K562 (cell line): ENCODE results near the gene RYR1. TPM values are rescaled to one million over a fixed set of nuclear protein-coding genes. Genes with fewer than 3 reads are reported as not detected.

ENCODE experiments used
- ATAC-seq: fragments of 200-7000 bp; cut with Tn5 transposase; 3 replicates; pipeline ENCODE4 v1.9.1; 2020; ENCODE audit warnings: moderate library complexity
- BruUV-seq: library from RNA; stranded (reverse); fragments of 400-500 nt; replicated peaks from 2 replicates; lab custom pipeline; 2021; lab: Mats Ljungman, UMichigan
- CTCF ChIA-PET: fragments of 300-600 bp; formaldehyde crosslinking; extraction: SDS; loops from one replicate; lab custom pipeline; 2021; ENCODE audit warnings: low intra/inter-chr PET ratio; lab: Yijun Ruan, JAX
- POLR2A ChIA-PET: fragments of 300-600, 350-650 bp; sonication (Branson Sonifier 250); formaldehyde crosslinking; extraction: SDS; loops from one replicate; lab custom pipeline; 2021; ENCODE audit warnings: antibody characterized with exemption, inconsistent platforms; lab: Yijun Ruan, JAX
- DNase-seq, 4 experiments: peaks; one replicate each; pipeline versions ENCODE4 v3.0.0 to v3.0.0-alpha.2; 2011 to 2018; ENCODE audit warnings: low spot score in 3 of 4, mixed read lengths in 3 of 4; ENCODE audit errors: extremely low read depth in 1 of 4
- FAIRE-seq: peaks from 2 replicates; lab custom pipeline; 2011; peaks lifted over from hg19 to GRCh38; lab: Jason Lieb, UNC
- H2AFZ ChIP-seq: 2 replicates; pipeline ENCODE4 v1.6.0; 2011; ENCODE audit warnings: low read depth, low read length, control low read depth, inconsistent platforms
- H3K27ac ChIP-seq: fragments of 200-600 bp; 3 replicates; pipeline ENCODE4 v1.8.0; 2011; ENCODE audit warnings: low read depth, mild to moderate bottlenecking, control low read depth, inconsistent platforms, low read length, moderate library complexity, mixed read lengths; ENCODE audit errors: extremely low read depth
- H3K27me3 ChIP-seq, 2 experiments: fragments of 300-600 bp in 1 of 2; 2 replicates in 1 of 2; 3 replicates in 1 of 2; pipeline versions ENCODE4 v1.6.0 to v1.8.0; 2011; ENCODE audit warnings: inconsistent platforms in 2 of 2, low read length in 2 of 2, mild to moderate bottlenecking in 1 of 2, mixed read lengths in 1 of 2, moderate library complexity in 1 of 2; ENCODE audit not compliant: control insufficient read depth in 2 of 2, insufficient read depth in 2 of 2
- H3K36me3 ChIP-seq: fragments of 300-600 bp; 3 replicates; pipeline ENCODE4 v1.8.0; 2011; ENCODE audit warnings: mild to moderate bottlenecking, low read length, inconsistent platforms; ENCODE audit not compliant: control insufficient read depth, insufficient read depth
- H3K4me1 ChIP-seq, 2 experiments: fragments of 200-600 bp in 1 of 2; replicated peaks in 1 of 2; 2 replicates in 1 of 2; 3 replicates in 1 of 2; pipeline versions ENCODE4 v1.5.1 to v1.8.0; 2011; ENCODE audit warnings: inconsistent platforms in 2 of 2, low read length in 2 of 2, mild to moderate bottlenecking in 1 of 2, mixed read lengths in 1 of 2, moderate library complexity in 1 of 2; ENCODE audit not compliant: control insufficient read depth in 2 of 2, insufficient read depth in 2 of 2
- H3K4me2 ChIP-seq: 2 replicates; pipeline ENCODE4 v1.6.1; 2011; ENCODE audit warnings: low read length, control low read depth, inconsistent platforms, mixed read lengths; ENCODE audit not compliant: insufficient read depth
- H3K4me3 ChIP-seq: fragments of 200-600 bp; sonication (generic), shearing (Covaris generic); 2 replicates; pipeline ENCODE4 v1.5.1; 2016; ENCODE audit warnings: control low read depth, inconsistent platforms
- H3K79me2 ChIP-seq: fragments of 200-600 bp; 3 replicates; pipeline ENCODE4 v1.8.0; 2011; ENCODE audit warnings: low read length, inconsistent platforms; ENCODE audit not compliant: control insufficient read depth, insufficient read depth
- H3K9ac ChIP-seq, 2 experiments: 2 replicates each; pipeline versions ENCODE4 v1.6.0 to v1.6.1; 2011; ENCODE audit warnings: low read depth in 2 of 2, low read length in 2 of 2, control low read depth in 1 of 2, inconsistent platforms in 1 of 2, mild to moderate bottlenecking in 1 of 2, mixed read lengths in 1 of 2; ENCODE audit not compliant: insufficient read depth in 1 of 2
- H3K9me1 ChIP-seq: one replicate; pipeline ENCODE4 v1.6.0; 2011; ENCODE audit warnings: inconsistent platforms, mild to moderate bottlenecking, low read length, moderate library complexity; ENCODE audit not compliant: control insufficient read depth, insufficient read depth
- H3K9me3 ChIP-seq: replicated peaks from 2 replicates; pipeline ENCODE4 v1.5.1; 2011; ENCODE audit warnings: low read depth, low read length, inconsistent platforms; ENCODE audit not compliant: control insufficient read depth, insufficient read depth
- H4K20me1 ChIP-seq: replicated peaks from 2 replicates; pipeline ENCODE4 v1.6.1; 2011; ENCODE audit warnings: low read length, inconsistent platforms, mixed read lengths; ENCODE audit not compliant: control insufficient read depth, insufficient read depth
- CC2D1A ChIP-seq: fragments of 450-650 bp; IDR thresholded peaks from 2 replicates; pipeline ENCODE4 v1.6.1; 2017; ENCODE audit warnings: mild to moderate bottlenecking
- FOXK1 ChIP-seq: sonication (generic); formaldehyde crosslinking; IDR thresholded peaks from 2 replicates; pipeline ENCODE4 v1.8.0; 2022; ENCODE audit warnings: missing genetic modification reagents, mild to moderate bottlenecking, borderline replicate concordance
- FOXM1 ChIP-seq, 2 experiments: fragments of 450-650 bp in 1 of 2; sonication (generic) in 1 of 2; formaldehyde crosslinking in 1 of 2; IDR thresholded peaks; 2 replicates each; pipeline versions ENCODE4 v1.6.1 to v1.9.0; 2017 to 2022; ENCODE audit warnings: low read depth in 2 of 2, mild to moderate bottlenecking in 2 of 2, missing genetic modification reagents in 1 of 2, moderate library complexity in 1 of 2
- KAT2B ChIP-seq: IDR thresholded peaks from one replicate; pipeline ENCODE4 v1.6.1; 2012; ENCODE audit warnings: low read depth, mild to moderate bottlenecking, control low read depth, inconsistent platforms, low read length, moderate library complexity
- PKNOX1 ChIP-seq: fragments of 450-650 bp; IDR thresholded peaks from 2 replicates; pipeline ENCODE4 v1.6.1; 2016
- POLR2H ChIP-seq: IDR thresholded peaks from 2 replicates; pipeline ENCODE4 v1.6.1; 2016; ENCODE audit warnings: missing genetic modification characterization, low read depth, mild to moderate bottlenecking, control low read depth, missing compliant biosample characterization, moderate library complexity
- RNF219 ChIP-seq: fragments of 250-450 bp; sonication (Bioruptor Pico); IDR thresholded peaks from 2 replicates; pipeline ENCODE4 v1.5.0; 2022; ENCODE audit warnings: mild to moderate bottlenecking
- SIN3B ChIP-seq: fragments of 450-650 bp; IDR thresholded peaks from 2 replicates; pipeline ENCODE4 v1.6.1; 2017; ENCODE audit warnings: low read depth, mild to moderate bottlenecking, moderate library complexity
- TEAD1 ChIP-seq, 2 experiments: fragments of 450-650 bp in 1 of 2; sonication (generic) in 1 of 2; formaldehyde crosslinking; IDR thresholded peaks; 2 replicates each; pipeline versions ENCODE4 v1.4.0 to v1.8.0; 2020 to 2022; ENCODE audit warnings: mild to moderate bottlenecking in 2 of 2, missing genetic modification reagents in 1 of 2
- ZNF23 ChIP-seq: fragments of 250-450 bp; sonication (Bioruptor Pico); IDR thresholded peaks from 2 replicates; pipeline ENCODE4 v1.4.0; 2020; ENCODE audit warnings: mild to moderate bottlenecking
- ZNF57 ChIP-seq: fragments of 450-650 bp; formaldehyde crosslinking; IDR thresholded peaks from 2 replicates; pipeline ENCODE4 v1.4.0; 2020; ENCODE audit warnings: mild to moderate bottlenecking, moderate library complexity
- ZNF696 ChIP-seq: fragments of 250-450 bp; sonication (Bioruptor Pico); conservative IDR thresholded peaks from 2 replicates; pipeline ENCODE4 v1.4.0; 2020; ENCODE audit warnings: mild to moderate bottlenecking, moderate library complexity
- ZNF707 ChIP-seq: fragments of 250-450 bp; sonication (Bioruptor Pico); conservative IDR thresholded peaks from 2 replicates; pipeline ENCODE4 v1.8.0; 2022; ENCODE audit warnings: inconsistent platforms, mild to moderate bottlenecking, moderate library complexity
- WGBS: fragments of 100-300 bp; shearing (Covaris generic); methylation state at CpG from one replicate; pipeline ENCODE4 v1.1.6; 2016; ENCODE audit warnings: low coverage, mixed read lengths; ENCODE audit not compliant: insufficient coverage; ENCODE audit errors: missing lambda C conversion rate; 5-methylcytosine and 5-hydroxymethylcytosine counted together
- in situ Hi-C: fragments of 300-500 bp; cut with MboI; formaldehyde crosslinking; loops from 4 replicates; pipeline ENCODE4 v1.15.0; 2018; ENCODE audit warnings: inconsistent platforms, mixed read lengths
- intact Hi-C: fragments of 100-400 bp; cut with micrococcal nuclease; formaldehyde crosslinking; loops from 2 replicates; pipeline ENCODE4 v1.14.2; 2022
- polyA plus RNA-seq, 8 experiments: library from polyadenylated mRNA; depleted of rRNA in 4 of 8; stranded (reverse) in 5 of 8; unstranded in 3 of 8; fragments of >200 nt; fragmentation: Nextera tagmentation in 2 of 8; fragmentation: Illumina TruSeq in 1 of 8; extraction: Ambion mirVana in 2 of 8; extraction: Trizol in 1 of 8; gene quantifications; 2 replicates each; pipeline versions ENCODE4 v1.2.1 to v1.2.3, GENCODE V29; 2011 to 2014; ENCODE audit warnings: inconsistent platforms in 1 of 8, missing spikeins in 1 of 8
- total RNA-seq, 7 experiments: library from RNA; depleted of rRNA in 6 of 7; stranded (reverse); fragments of >200 nt in 6 of 7; fragmentation: Illumina TruSeq in 2 of 7; extraction: Trizol in 2 of 7; gene quantifications; 2 replicates each; pipeline versions ENCODE4 v1.2.1 to v1.2.3, GENCODE V29; 2011 to 2021; ENCODE audit warnings: low replicate concordance in 1 of 7

The RYR1 gene
- total and polyA plus RNA-seq, 9 of the 15 experiments (the other 6 are each of a cell fraction or from before 2014, with no cell fraction given): 0.11 to 7.4 (median 3.7) TPM

GRCh38 chr19:38522915-38523314 is 89.4 kb downstream of the RYR1 start:
- Histone ChIP-seq H4K20me1 (no peaks in the 10 kb centered on the region), H3K79me2 (no peaks in the 10 kb centered on the region), H3K27ac (no peak overlapping the region), H3K9me3 (no peaks in the 10 kb centered on the region), H3K4me3 (no peak overlapping the region), H3K9me1 (no peaks in the 10 kb centered on the region), H3K27me3 (no peaks in the 10 kb centered on the region), H3K9ac (no peak overlapping the region), H3K4me2 (no peak overlapping the region), H3K36me3 (no peaks in the 10 kb centered on the region), H2AFZ (no peak overlapping the region), H3K4me1 (peaks cover under 1 to 20% of the 10 kb centered on the region in 2 experiments; a peak in 4 of 5 replicates)
- FAIRE-seq (no peak), DNase-seq (no peak), ATAC-seq (no peak)
- intact Hi-C loops: no loop called here
- ChIA-PET POLR2A (no interaction called here), CTCF (no interaction called here)
- in situ Hi-C loops: loop anchor here (10.0 kb wide), 1 partner anchor 402 kb away; no protein-coding TSS in a partner anchor
- 78% methylated on average over 12 of the region's 15 CpGs for WGBS
- no TSS peak for BruUV-seq
- TF ChIP-seq KAT2B: no peak
- TF ChIP-seq TEAD1 (CRISPR knock-in tag; IDR thresholded peaks at IDR 0.05): no peak
- no peak for TF ChIP-seq ZNF696 (CRISPR knock-in tag)
- no peak for TF ChIP-seq ZNF23 (CRISPR knock-in tag)

DNA sequence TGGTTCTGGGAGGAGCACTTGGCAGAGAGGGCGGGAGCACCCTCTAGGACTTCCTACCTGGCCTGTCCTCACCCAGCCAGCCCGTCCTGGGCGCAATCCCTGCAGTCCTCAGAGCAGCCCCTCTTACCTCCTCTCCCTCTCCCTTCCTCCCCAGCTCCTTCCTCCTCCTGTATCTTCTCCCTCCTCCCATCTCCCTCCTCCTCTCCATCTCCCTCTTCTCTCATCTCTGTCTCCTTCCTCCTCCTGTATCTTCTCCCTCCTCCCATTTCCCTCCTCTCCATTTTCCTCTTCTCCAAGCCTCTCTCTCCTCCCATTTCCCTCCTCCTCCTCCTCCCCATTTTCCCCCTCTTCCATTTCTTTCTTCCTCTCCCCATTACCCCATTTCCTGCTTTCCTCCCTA is 89.8 kb downstream of the RYR1 start:
- POLR2A ChIA-PET: no interaction called here
- intact Hi-C loops (no loop called here), in situ Hi-C loops (loop anchor here (10.0 kb wide), 1 partner anchor 401 kb away; no protein-coding TSS in a partner anchor)
- no peak overlapping the region for H3K4me2 ChIP-seq
- no peaks in the 10 kb centered on the region for H4K20me1 ChIP-seq
- H2AFZ ChIP-seq: no peak overlapping the region
- H3K4me1 ChIP-seq: peaks cover 4 to 24% of the 10 kb centered on the region in 2 experiments; a peak in 4 of 5 replicates
- H3K9me3 ChIP-seq: no peaks in the 10 kb centered on the region
- H3K27ac ChIP-seq: no peak overlapping the region
- FAIRE-seq (no peak), DNase-seq (no peak), ATAC-seq (no peak)
- 60% methylated on average over 1 of the region's 3 CpGs for WGBS
- H3K9me1 ChIP-seq: peaks cover 3% of the 10 kb centered on the region
- no peaks in the 10 kb centered on the region for H3K36me3 ChIP-seq
- no TSS peak for BruUV-seq
- H3K27me3 ChIP-seq: no peaks in the 10 kb centered on the region
- H3K79me2 ChIP-seq: no peaks in the 10 kb centered on the region
- no peak overlapping the region for H3K9ac ChIP-seq
- no peak overlapping the region for H3K4me3 ChIP-seq
- CTCF ChIA-PET: no interaction called here
- TF ChIP-seq POLR2H: no peak
- no peak for TF ChIP-seq FOXM1 (IDR thresholded peaks at IDR 0.05; ENCODE audit: low read depth)
- TF ChIP-seq FOXM1 (CRISPR knock-in tag; IDR thresholded peaks at IDR 0.05; ENCODE audit: low read depth): no peak
- 0 out of 2 replicates have a peak, but pooled peaks have one; percentile 35 for TF ChIP-seq PKNOX1
- no peak for TF ChIP-seq SIN3B
- TF ChIP-seq CC2D1A: no peak
- TF ChIP-seq RNF219: no peak
- no peak for TF ChIP-seq FOXK1 (CRISPR knock-in tag)
- TF ChIP-seq ZNF57 (CRISPR knock-in tag): no peak
- TF ChIP-seq ZNF707 (CRISPR knock-in tag): no peak
